NCI-H1694 treated with DMSO at 0.1 percent for 48 hours (cell line): ENCODE results near the gene TPGS1.
"Not testable (repeated sequence)": the region's sequence is repeated elsewhere in the genome, so short reads cannot be mapped to it uniquely, and the experiment has no call there.

Experiments used
- DNase-seq: peaks from one replicate; lab custom pipeline; 2025; lab: John Stamatoyannopoulos, UW

The TPGS1 gene

GRCh38 chr19:475360-475759 is 31.9 kb upstream of the TPGS1 start:
- DNase-seq: no peak

- DNase-seq: no peak
These were observed 28.9 kb upstream of the TPGS1 start for GRCh38 chr19:478236-478903.

- DNase-seq: no peak
These were observed 28.3 kb upstream of the TPGS1 start for GRCh38 chr19:478976-479375.

- DNase-seq: peak; percentile 51
These were observed 27.1 kb upstream of the TPGS1 start for GRCh38 chr19:480016-480855.

- not testable (repeated sequence) for DNase-seq
These were observed 26.2 kb upstream of the TPGS1 start for GRCh38 chr19:481100-481499.

- no peak for DNase-seq
These were observed 24.9 kb upstream of the TPGS1 start for GRCh38 chr19:482186-483041.

GRCh38 chr19:483332-484072 is 23.8 kb upstream of the TPGS1 start:
- DNase-seq: no peak

- DNase-seq: no peak
These were observed 22.8 kb upstream of the TPGS1 start for GRCh38 chr19:484494-484893.

- peak; percentile 12 for DNase-seq
These were observed 22.2 kb upstream of the TPGS1 start for GRCh38 chr19:485077-485476.

- no peak for DNase-seq
These were observed 21.6 kb upstream of the TPGS1 start for GRCh38 chr19:485583-486236.

- DNase-seq: peak; percentile 62
These were observed 18.5 kb upstream of the TPGS1 start for GRCh38 chr19:488505-489417.

GRCh38 chr19:489418-490196 is 17.7 kb upstream of the TPGS1 start:
- no peak for DNase-seq

- no peak for DNase-seq
These were observed 16.1 kb upstream of the TPGS1 start for GRCh38 chr19:491146-491741.

GRCh38 chr19:492091-492531 is 15.2 kb upstream of the TPGS1 start:
- DNase-seq: no peak

- DNase-seq: no peak
These were observed 13.7 kb upstream of the TPGS1 start for GRCh38 chr19:493391-494170.

GRCh38 chr19:494171-495080 is 12.9 kb upstream of the TPGS1 start:
- DNase-seq: no peak

- DNase-seq: no peak
These were observed 12.3 kb upstream of the TPGS1 start for GRCh38 chr19:495081-495401.
